Skeletal muscle tissue (tissue), 4 donors: ENCODE results near the gene MMRN1. TPM values are rescaled to one million over a fixed set of nuclear protein-coding genes. Genes with fewer than 3 reads are reported as not detected.

Experiments
- H3K27ac ChIP-seq: one replicate; pipeline ENCODE4 v1.7.0; 2013; ENCODE audit warnings: mild to moderate bottlenecking, low read depth, low read length, inconsistent platforms
- H3K27me3 ChIP-seq, 3 donors: one replicate each; pipeline ENCODE4 v1.7.0; 2013; ENCODE audit warnings: low read length in 3 of 3; ENCODE audit not compliant: control insufficient read depth in 3 of 3, insufficient read depth in 3 of 3
- H3K36me3 ChIP-seq, 3 donors: one replicate each; pipeline ENCODE4 v1.7.0; 2013; ENCODE audit warnings: low read length in 3 of 3; ENCODE audit not compliant: control insufficient read depth in 3 of 3, insufficient read depth in 3 of 3
- H3K4me1 ChIP-seq, 3 donors: one replicate each; pipeline ENCODE4 v1.7.0; 2013; ENCODE audit warnings: low read length in 3 of 3, mild to moderate bottlenecking in 3 of 3; ENCODE audit not compliant: control insufficient read depth in 3 of 3, insufficient read depth in 3 of 3
- H3K4me3 ChIP-seq, 3 donors: one replicate each; pipeline ENCODE4 v1.7.0; 2013; ENCODE audit warnings: low read length in 3 of 3
- H3K9ac ChIP-seq, 3 donors: one replicate each; pipeline ENCODE4 v1.7.0; 2013; ENCODE audit warnings: low read length in 3 of 3, mild to moderate bottlenecking in 3 of 3, moderate library complexity in 2 of 3, low read depth in 1 of 3
- H3K9me3 ChIP-seq, 3 donors: one replicate each; pipeline ENCODE4 v1.7.0; 2013; ENCODE audit warnings: low read length in 3 of 3; ENCODE audit not compliant: control insufficient read depth in 3 of 3
- total RNA-seq: library from RNA; depleted of rRNA; stranded (reverse); fragments of >200 nt; gene quantifications from one replicate; pipeline ENCODE4 v1.2.3, GENCODE V29; 2014
- donor health status: Osteomylitis.

Gene MMRN1
- total RNA-seq, 1 donor from 2014 or later = 9.4 TPM

DNA sequence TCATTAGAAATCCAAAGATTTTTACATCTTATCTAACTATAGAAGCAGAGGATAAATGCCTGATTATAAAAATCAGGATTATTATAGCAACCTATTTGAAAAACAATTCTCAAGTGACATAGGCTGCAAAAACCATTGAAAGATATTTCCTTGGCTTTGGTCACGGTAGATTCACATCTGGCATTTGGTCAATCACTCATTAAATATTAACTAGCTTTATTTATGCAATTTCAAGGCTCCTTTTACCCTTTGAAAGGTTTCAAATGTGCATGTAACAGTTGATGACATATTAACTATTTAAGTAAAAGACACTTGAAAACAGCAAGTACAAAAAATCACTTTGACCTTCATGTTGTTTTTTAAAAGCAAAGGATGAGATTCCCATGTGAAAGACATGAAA lies 98.1 kb downstream of the MMRN1 start:
- H3K4me1 ChIP-seq = no peaks in the 10 kb centered on the region
- no peaks in the 10 kb centered on the region for H3K36me3 ChIP-seq
- H3K9me3 ChIP-seq = no peaks in the 10 kb centered on the region

DNA sequence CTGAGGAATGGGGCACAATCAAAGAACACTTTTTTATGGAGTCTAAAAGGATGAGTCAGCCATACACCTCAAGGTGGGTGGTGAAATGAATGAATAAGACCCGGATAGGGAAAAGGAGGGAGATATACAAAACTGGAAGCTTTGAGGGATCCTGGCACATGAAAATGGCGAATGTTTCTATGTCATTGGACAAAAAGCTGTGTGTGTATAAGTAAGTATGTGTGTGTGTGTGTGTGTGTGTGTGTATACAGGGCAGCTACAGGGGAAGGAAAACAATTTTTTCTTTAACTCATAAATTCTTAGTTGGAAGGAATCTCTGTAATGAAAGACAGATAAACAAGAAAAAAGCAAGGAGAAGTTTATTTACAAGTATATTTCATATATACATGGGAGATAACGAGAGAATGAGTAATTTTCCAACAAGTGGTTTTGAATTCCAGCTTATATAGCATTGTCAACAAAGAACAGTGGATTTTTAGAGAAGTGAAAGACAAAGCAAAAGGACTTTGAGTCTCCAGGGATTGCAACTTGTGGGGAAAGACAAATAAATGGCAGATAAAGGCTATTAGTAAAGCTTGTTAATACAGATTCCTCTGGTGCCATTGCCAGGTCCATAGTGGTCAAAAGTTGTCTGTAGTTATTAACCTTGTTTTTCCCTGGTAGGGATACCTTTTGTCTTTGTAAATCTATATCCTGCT lies 99.7 kb downstream of the MMRN1 start:
- no peaks in the 10 kb centered on the region for H3K27me3 ChIP-seq
- H3K4me1 ChIP-seq = no peaks in the 10 kb centered on the region
- no peak overlapping the region for H3K27ac ChIP-seq

More for the DNA sequence above, 98.1 kb downstream of the MMRN1 start:
- H3K4me3 ChIP-seq = no peak overlapping the region
- no peak overlapping the region for H3K9ac ChIP-seq
- H3K27ac ChIP-seq = no peak overlapping the region
- no peaks in the 10 kb centered on the region for H3K27me3 ChIP-seq

DNA sequence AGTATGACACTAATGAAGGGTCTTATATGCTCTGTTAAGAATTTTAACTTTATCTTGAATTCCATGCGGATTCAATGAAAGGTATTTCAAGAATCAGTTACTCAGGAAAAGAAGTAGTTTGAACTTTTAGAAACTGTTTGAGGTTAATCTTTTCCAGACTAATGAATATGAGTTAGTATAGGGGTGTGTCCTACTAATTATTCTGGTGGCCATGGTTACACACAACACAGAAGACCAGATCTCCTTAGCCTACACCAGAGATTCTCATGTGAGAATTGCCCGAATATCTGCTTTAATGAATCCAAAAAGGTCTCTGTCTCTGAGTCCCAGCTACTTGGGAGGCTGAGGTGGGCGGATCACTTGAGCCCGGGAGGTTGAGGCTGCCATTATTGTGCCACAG lies 100.4 kb downstream of the MMRN1 start:
- Histone ChIP-seq H3K4me3 (no peak overlapping the region), H3K27ac (no peak overlapping the region), H3K9me3 (no peaks in the 10 kb centered on the region), H3K4me1 (no peaks in the 10 kb centered on the region), H3K27me3 (no peaks in the 10 kb centered on the region), H3K36me3 (no peaks in the 10 kb centered on the region), H3K9ac (no peak overlapping the region)

More for the DNA sequence above, 99.7 kb downstream of the MMRN1 start:
- no peaks in the 10 kb centered on the region for H3K36me3 ChIP-seq
- no peaks in the 10 kb centered on the region for H3K9me3 ChIP-seq
- H3K4me3 ChIP-seq = no peak overlapping the region
- H3K9ac ChIP-seq = no peak overlapping the region

DNA sequence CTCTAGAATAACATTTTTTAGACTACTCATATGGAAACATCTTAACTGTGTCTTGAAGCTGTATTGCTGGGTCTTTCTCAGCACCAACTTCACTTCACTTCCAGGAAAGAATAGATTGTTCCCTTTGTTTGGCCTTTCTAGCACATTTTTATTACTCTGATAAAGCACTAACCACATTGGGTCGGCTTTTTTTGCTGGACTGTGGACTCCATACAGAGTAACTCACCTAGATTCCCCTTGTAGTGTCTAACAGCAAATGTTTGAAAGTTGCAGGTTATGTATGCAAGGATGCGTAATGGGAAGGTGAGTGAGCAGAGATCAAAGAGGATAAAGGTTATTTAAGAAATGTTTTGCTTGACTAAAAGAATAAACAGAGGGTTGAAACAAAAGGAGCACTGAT lies 101.2 kb downstream of the MMRN1 start:
- peaks cover 0 to 2% (median 0%) of the 10 kb centered on the region in 3 donors for H3K27me3 ChIP-seq
- no peak overlapping the region for H3K4me3 ChIP-seq
- no peak overlapping the region for H3K9ac ChIP-seq
- no peaks in the 10 kb centered on the region for H3K36me3 ChIP-seq
- H3K27ac ChIP-seq = no peak overlapping the region
- H3K9me3 ChIP-seq = no peaks in the 10 kb centered on the region
- H3K4me1 ChIP-seq = no peaks in the 10 kb centered on the region

DNA sequence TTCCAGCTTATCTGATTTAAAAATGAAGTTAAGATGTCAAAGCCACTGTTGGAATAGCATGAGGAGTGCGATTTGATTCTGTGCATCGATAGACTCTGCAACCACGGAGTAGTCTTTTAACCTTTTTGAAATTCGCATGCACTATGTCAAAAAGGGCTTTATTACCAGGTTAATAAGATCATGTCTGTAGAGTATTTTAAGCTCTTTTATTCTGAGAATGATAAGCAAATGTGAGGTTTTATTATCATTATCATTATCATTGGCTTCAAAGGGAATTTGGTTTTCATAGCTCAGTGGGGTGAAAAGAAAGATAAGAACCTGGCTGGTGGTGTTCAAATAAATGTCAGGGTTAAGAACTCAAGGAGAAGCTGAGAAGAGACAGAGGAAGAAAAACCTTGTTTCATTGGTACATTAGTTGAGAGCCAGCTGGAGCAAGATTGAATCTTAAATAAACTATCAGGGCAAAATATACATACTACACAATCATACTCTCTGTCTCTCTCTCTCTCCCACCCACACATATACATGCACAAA lies 102.6 kb downstream of the MMRN1 start:
- Histone ChIP-seq H3K4me3 (no peak overlapping the region), H3K9ac (no peak overlapping the region)

DNA sequence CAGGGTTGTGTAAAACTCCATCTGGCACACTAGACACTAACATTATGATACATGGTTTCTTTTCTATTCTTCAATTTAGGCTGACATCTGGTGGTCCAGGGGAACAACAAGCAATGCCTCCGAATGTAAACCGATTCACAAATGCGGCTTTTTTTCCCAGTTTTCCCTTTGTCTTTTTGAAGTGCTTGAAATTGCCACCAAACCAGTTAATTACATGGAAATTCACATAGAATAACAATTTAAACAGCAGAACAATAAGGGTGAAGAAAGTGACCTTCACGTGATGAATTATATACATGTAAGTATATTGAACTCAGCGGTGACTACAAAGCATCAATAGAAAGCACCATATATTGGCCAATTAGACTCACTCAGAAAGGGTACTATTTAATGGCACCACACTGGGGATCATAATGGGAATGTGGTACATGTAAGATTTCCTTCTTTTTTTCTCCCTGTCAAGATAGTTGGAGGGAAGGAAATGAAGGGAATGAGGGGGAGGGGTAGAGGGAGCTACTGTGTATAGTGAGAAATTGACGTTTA lies 103.9 kb downstream of the MMRN1 start:
- H3K36me3 ChIP-seq = no peaks in the 10 kb centered on the region
- H3K9ac ChIP-seq = no peak overlapping the region
- no peaks in the 10 kb centered on the region for H3K4me1 ChIP-seq
- no peaks in the 10 kb centered on the region for H3K9me3 ChIP-seq
- H3K27ac ChIP-seq = no peak overlapping the region
- peaks cover 0 to 2% (median 0%) of the 10 kb centered on the region in 3 donors for H3K27me3 ChIP-seq
- H3K4me3 ChIP-seq = no peak overlapping the region

More for the DNA sequence above, 102.6 kb downstream of the MMRN1 start:
- Histone ChIP-seq H3K4me1 (no peaks in the 10 kb centered on the region), H3K9me3 (no peaks in the 10 kb centered on the region), H3K27me3 (peaks cover 0 to 2% (median 0%) of the 10 kb centered on the region in 3 donors), H3K36me3 (no peaks in the 10 kb centered on the region), H3K27ac (no peak overlapping the region)

DNA sequence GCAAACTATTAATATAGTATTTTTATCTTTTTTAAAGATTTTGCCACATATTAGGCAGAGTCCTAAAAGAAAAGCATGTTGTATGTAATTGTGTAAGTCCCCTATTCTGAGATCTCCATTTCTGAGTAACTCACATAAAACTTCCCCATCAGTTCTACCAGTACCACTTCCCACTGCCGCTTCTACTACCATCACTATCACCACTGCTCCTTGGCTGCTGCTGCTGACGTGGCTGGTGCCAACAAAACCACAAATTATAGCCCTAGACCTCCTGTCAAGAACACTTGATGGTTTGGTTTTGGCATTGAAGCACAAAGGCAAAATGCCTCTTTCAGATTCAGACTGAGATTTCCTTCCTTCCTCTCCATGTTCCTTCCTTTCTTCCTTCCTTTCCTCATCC lies 106.4 kb downstream of the MMRN1 start:
- Histone ChIP-seq H3K36me3 (no peaks in the 10 kb centered on the region), H3K4me1 (no peaks in the 10 kb centered on the region)

DNA sequence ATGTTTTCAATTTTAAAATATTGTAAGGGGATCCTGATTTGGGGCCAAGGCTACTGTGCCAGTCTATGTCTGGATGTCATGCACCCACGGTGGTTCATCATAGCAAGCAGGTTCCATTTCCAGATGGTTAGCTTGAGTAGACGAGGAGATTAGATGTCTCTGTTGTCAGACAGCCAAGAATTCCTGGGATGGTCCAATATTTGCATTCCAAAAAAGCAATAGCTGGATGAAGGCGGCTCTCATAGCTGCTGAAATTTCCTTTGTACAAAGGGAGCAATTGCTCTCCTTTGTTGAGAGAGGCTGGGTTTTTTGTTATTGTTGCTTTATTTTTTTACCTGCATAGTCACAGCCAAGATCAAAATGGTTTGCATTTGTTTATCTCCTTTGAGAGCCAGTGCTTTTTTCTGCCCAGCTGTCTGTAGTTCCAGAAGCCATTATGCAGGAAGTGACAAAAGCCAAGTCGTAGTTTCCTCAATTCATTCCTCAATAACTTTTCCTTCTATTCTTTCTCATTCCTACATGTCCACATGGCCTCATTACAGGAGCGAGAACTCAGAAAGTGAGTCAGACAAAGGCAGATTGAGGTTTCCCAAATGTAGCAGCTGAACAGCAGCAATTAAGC lies 107.9 kb downstream of the MMRN1 start:
- Histone ChIP-seq H3K4me3 (no peak overlapping the region), H3K9me3 (no peaks in the 10 kb centered on the region), H3K36me3 (no peaks in the 10 kb centered on the region), H3K27me3 (peaks cover 0 to 2% (median 0%) of the 10 kb centered on the region in 3 donors), H3K9ac (no peak overlapping the region), H3K27ac (no peak overlapping the region), H3K4me1 (no peaks in the 10 kb centered on the region)

More for the DNA sequence above, 106.4 kb downstream of the MMRN1 start:
- no peaks in the 10 kb centered on the region for H3K9me3 ChIP-seq
- H3K4me3 ChIP-seq = no peak overlapping the region
- peaks cover 0 to 2% (median 0%) of the 10 kb centered on the region in 3 donors for H3K27me3 ChIP-seq
- H3K27ac ChIP-seq = no peak overlapping the region
- no peak overlapping the region for H3K9ac ChIP-seq
